GM19238 (cell line): Measurements from ENCODE around the gene CD247.
A peak's percentile ranks its signal among the peaks of the same experiment; 100 is the strongest.

Source experiments
- DNase-seq: peaks from one replicate; pipeline ENCODE4 v3.0.0; 2011; ENCODE audit warnings: low spot score; ENCODE audit not compliant: insufficient read length

The CD247 gene

GRCh38 chr1:167463875-167464575 is 54.3 kb downstream of the CD247 start:
- DNase-seq = no peak

GRCh38 chr1:167463080-167463479 is 55.2 kb downstream of the CD247 start:
- DNase-seq = no peak

DNA sequence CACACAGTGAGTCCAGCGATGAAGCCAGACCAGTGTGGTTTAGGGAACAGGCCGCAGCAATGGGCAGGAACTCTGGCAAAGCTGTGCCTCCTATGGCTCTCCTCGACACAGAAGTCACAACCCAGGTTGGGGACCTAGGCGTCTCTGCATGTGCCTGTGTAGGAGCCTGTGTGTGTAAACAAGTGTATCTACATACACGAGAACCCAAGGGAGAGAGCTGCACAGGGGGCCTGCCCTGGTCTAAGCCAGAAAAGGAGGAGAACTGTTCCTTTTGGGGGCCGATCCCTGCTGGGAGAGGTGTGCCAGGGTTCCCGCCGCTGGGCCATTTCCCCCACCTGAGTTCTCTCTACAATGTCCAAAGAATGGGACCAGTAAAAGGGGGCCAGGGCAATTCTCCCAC is 56.0 kb downstream of the CD247 start:
- DNase-seq = no peak

DNA sequence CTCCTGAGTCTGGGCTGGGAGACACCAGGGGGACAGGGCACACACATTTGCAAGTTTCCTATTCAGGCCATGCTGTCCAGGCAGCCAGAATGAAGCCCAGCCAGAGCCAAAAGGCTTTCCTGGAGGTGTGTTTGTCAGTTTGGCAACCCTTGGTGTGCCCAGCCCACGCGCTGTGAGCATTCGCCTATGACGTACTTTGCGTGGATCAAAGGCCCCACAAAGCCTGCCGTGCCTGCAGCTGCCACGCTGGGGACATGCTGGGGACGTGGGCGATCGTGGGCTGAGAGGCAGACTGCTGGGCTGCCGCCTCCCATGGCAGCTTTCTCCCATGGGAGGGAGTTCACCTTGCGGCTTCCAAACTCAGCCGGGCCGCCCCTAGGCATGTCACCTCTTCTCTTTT is 57.5 kb downstream of the CD247 start:
- DNase-seq = no peak

GRCh38 chr1:167457936-167458584 is 60.3 kb downstream of the CD247 start:
- no peak for DNase-seq

DNA sequence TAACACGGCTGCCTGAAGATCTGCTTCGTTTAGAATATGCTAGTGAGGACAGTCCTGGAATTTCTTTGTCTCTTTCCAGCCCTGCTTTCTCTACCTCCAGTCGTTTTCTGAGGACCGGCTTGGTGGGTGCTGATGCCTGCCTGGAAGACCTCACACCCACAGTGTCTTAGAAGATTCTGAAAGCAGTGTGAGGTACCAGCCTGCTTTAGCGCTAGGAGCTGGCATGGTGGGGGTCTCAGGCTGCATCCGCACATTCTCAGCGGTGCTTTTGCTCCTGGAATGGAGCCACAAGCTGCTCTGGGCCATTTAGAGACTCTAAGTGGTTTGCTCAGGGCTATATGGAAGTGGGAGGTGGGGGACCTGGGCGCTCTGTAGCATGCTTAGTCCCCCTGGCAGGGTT is 61.4 kb downstream of the CD247 start:
- no peak for DNase-seq

DNA sequence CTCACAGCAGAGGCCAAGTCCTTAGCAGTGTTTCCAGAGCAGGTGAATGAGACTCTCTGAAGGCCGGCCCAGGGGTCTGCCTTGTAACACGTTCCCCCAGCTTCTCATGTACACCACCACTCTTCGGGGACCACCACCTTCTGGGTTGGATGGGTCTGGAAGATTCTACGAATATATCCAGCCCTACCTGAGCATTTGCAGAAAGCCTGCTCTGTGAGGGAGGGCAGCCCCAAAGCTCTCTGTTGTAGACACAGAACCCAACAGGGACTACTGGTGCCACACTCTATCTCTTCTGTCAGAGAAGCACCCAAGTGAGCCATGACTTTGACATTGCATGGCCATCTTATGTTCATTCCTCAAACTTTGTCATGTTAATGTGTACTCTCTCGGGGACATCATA is 61.8 kb downstream of the CD247 start:
- DNase-seq = no peak

GRCh38 chr1:167455786-167456446 is 62.4 kb downstream of the CD247 start:
- DNase-seq = peak; percentile 30

GRCh38 chr1:167454894-167455785 is 63.2 kb downstream of the CD247 start:
- DNase-seq = peak; percentile 64

DNA sequence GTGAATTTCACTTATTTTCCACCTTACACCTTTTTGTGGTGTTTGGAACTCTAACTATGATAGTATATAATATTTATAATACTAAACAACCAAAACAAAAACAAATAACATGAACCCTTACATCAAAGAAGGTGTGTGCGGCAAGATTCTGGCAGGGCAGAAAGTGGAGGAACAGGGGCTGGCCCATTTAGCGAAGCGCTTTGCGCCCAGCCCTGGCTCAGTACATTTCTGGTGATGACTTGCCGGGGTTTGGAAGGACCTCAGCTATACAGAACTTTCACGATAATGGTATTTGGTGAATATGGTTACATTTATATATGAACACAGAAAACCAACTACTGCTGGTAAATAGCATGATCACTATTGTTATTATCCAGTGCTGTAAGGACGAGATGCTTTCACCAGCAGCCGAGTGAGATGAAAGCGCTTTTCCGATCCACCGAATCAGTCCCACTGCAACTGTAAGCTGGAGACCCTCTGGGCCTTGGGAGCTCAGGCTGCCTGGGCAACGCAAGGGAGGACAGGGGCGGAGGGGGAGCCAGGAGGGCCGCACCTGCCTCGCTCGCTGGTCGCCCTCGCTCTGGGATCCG is 63.9 kb downstream of the CD247 start:
- no peak for DNase-seq

DNA sequence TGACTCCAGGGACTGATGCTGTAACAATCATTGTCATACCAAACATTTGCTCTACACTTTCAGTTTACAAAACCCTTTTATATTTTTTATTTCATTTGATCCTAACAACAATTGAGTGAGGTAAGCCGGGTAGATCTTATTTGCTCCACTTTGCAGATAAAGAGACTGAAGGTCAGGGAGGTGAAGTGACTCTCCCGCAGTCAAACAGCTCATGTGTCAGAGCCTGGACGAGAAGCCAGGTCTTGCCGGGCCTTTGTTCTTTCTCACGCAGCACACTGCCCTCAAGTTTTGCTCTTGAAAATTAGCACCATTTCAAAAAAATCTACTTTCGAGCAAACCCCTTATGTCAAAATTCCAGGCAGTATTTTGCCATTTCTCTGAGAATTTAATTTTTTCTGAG is 65.2 kb downstream of the CD247 start:
- DNase-seq = no peak

DNA sequence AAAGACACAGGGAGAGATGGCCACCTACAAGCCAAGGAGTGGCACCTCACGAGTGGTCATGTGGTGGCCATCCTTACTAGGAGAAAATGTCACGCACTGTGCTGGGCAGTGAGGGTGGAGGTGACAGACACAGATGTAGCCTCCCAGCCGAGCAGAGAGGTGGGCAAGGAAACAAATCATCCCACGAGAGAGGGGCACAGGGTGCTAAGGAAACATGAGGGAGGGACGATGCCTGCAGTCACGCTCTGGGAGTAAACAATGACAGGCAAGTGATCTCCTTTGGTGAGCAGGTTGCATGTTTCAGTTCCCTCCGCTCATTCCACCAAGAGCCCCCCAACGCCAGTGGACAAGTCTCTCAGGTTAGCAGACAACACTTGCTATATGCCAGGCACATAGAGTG is 65.8 kb downstream of the CD247 start:
- DNase-seq = no peak

DNA sequence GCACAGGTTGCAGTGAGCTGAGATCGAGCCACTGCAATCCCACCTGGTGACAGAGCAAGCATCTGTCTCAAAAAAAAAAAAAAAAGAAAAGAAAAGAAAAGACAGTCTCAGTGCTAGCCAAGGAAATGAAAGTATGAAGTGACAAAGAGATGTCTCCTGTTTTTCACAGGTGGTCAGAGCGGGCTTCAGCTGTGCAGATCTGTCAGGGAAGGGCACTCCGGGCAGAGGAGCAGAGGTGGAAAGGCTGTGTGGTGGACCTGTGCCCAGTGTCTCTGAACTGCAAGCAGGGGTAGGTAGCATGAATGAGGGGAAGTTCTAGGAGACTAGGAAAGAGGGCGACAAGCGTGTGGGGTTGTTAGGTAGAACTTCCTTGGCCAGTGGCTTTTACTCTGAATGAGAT is 67.5 kb downstream of the CD247 start:
- DNase-seq = no peak

- no peak for DNase-seq
These were observed 70.7 kb downstream of the CD247 start for GRCh38 chr1:167447521-167448136.

- no peak for DNase-seq
These were observed 71.4 kb downstream of the CD247 start for GRCh38 chr1:167446966-167447365.

- DNase-seq = no peak
These were observed 74.6 kb downstream of the CD247 start for GRCh38 chr1:167443757-167444156.

GRCh38 chr1:167442854-167443565 is 75.3 kb downstream of the CD247 start:
- no peak for DNase-seq

GRCh38 chr1:167442142-167442848 is 76.0 kb downstream of the CD247 start:
- DNase-seq = peak; percentile 87

GRCh38 chr1:167441222-167441621 is 77.1 kb downstream of the CD247 start:
- DNase-seq = no peak

GRCh38 chr1:167440776-167441175 is 77.6 kb downstream of the CD247 start:
- no peak for DNase-seq
